Kidney (tissue), 14 donors: ENCODE measurements around the gene HNRNPH2. TPM values are rescaled to one million over a fixed set of nuclear protein-coding genes. Genes with fewer than 3 reads are reported as not detected.
A peak's percentile ranks its signal among the peaks of the same experiment; 100 is the strongest.

Experiments used
- DNase-seq, 5 donors: peaks; one replicate each; pipeline ENCODE4 v3.0.0-alpha.2; 2013 to 2020
- FAIRE-seq: peaks from 2 replicates; lab custom pipeline; 2012; peaks lifted over from hg19 to GRCh38; lab: Jason Lieb, UNC
- H3K27ac ChIP-seq, 2 donors: one replicate each; pipeline ENCODE4 v1.7.0; 2013; ENCODE audit warnings: low read depth in 2 of 2, low read length in 2 of 2, inconsistent platforms in 1 of 2
- H3K27me3 ChIP-seq: one replicate; pipeline ENCODE4 v1.7.1; 2013; ENCODE audit warnings: low read length, inconsistent platforms; ENCODE audit not compliant: control insufficient read depth, insufficient read depth
- H3K36me3 ChIP-seq, 3 donors: one replicate each; pipeline versions ENCODE4 v1.7.0 to v1.7.1; 2013; ENCODE audit warnings: low read length in 3 of 3, control low read depth in 1 of 3, inconsistent platforms in 1 of 3; ENCODE audit not compliant: insufficient read depth in 3 of 3, control insufficient read depth in 2 of 3
- H3K4me1 ChIP-seq, 3 donors: one replicate each; pipeline versions ENCODE4 v1.7.0 to v1.7.1; 2013; ENCODE audit warnings: low read length in 3 of 3, inconsistent platforms in 1 of 3, low read depth in 1 of 3; ENCODE audit not compliant: control insufficient read depth in 2 of 3, insufficient read depth in 2 of 3
- H3K4me3 ChIP-seq, 3 donors: one replicate each; pipeline versions ENCODE4 v1.7.0 to v1.8.1; 2013; ENCODE audit warnings: low read length in 3 of 3, control low read depth in 1 of 3, inconsistent platforms in 1 of 3
- H3K9ac ChIP-seq, 3 donors: one replicate each; pipeline versions ENCODE4 v1.7.0 to v1.7.1; 2013; ENCODE audit warnings: low read length in 3 of 3, control low read depth in 1 of 3, inconsistent platforms in 1 of 3
- H3K9me3 ChIP-seq, 3 donors: one replicate each; pipeline versions ENCODE4 v1.7.0 to v1.7.1; 2013; ENCODE audit warnings: low read length in 3 of 3, control low read depth in 1 of 3, inconsistent platforms in 1 of 3; ENCODE audit not compliant: control insufficient read depth in 2 of 3, insufficient read depth in 1 of 3
- CTCF ChIP-seq: IDR thresholded peaks from 3 replicates; pipeline ENCODE4 v1.5.1; 2012; ENCODE audit warnings: mild to moderate bottlenecking, moderate library complexity, borderline replicate concordance; ENCODE audit not compliant: insufficient read depth; ENCODE audit errors: extremely low read depth
- intact Hi-C: fragments of 100-400 bp; cut with DNase I; formaldehyde crosslinking; loops from one replicate; pipeline ENCODE4 v1.11.1; 2022
- polyA plus RNA-seq: library from polyadenylated mRNA; stranded (reverse); fragments of 350-450 nt; fragmentation: Illumina TruSeq; extraction: RNeasy Lipid Tissue Mini Kit (QIAGEN cat#74804); gene quantifications from one replicate; pipeline ENCODE4 v1.2.3, GENCODE V29; 2014; ENCODE audit warnings: low read depth, low replicate concordance; ENCODE audit not compliant: insufficient read depth
- total RNA-seq: library from RNA; stranded (reverse); fragmentation: NEBNext Ultra II Directional; extraction: Animal tissue kit (Norgen Biotek cat#: 25700); gene quantifications from one replicate; pipeline ENCODE4 v1.2.1, GENCODE V29; 2021
- donor health status: control.
- donor health status: control.
- donor health status: control.
- donor health status: control.
- donor health status: control.
- donor health status: DM: yes; HTN: yes; CAD: no.
- donor health status: Normal renal cell carcinoma (clear cell type).

Gene HNRNPH2
- total and polyA plus RNA-seq, 2 donors from 2014 or later = 68.1 to 79.5 TPM

GRCh38 chrX:101415180-101416145 is 7.4 kb downstream of the HNRNPH2 start:
- peak overlapping the region in 2 of 3 donors; percentile 24 to 63 for H3K9ac ChIP-seq
- H3K36me3 ChIP-seq = peaks cover 0 to 18% (median 0%) of the 10 kb centered on the region in 3 donors
- no peaks in the 10 kb centered on the region for H3K9me3 ChIP-seq
- no peak overlapping the region for H3K4me3 ChIP-seq
- H3K27me3 ChIP-seq = no peaks in the 10 kb centered on the region
- peak overlapping the region; percentile 84 to 93 for H3K27ac ChIP-seq
- peak in 3 of 5 donors; percentile 35 to 88 (median 75) for DNase-seq
- H3K4me1 ChIP-seq = peaks cover 2 to 6% (median 3%) of the 10 kb centered on the region in 3 donors
- TF ChIP-seq CTCF = peak; percentile 49
- intact Hi-C loops = no loop called here
- FAIRE-seq = peak; percentile 45

- Histone ChIP-seq H3K4me1 (peaks cover 2 to 6% (median 3%) of the 10 kb centered on the region in 3 donors), H3K27me3 (no peaks in the 10 kb centered on the region), H3K4me3 (no peak overlapping the region), H3K9ac (no peak overlapping the region), H3K27ac (no peak overlapping the region), H3K36me3 (peaks cover 0 to 18% (median 0%) of the 10 kb centered on the region in 3 donors), H3K9me3 (no peaks in the 10 kb centered on the region)
- FAIRE-seq (no peak), DNase-seq (no peak)
- intact Hi-C loops = no loop called here
- no peak for TF ChIP-seq CTCF
These were observed 8.7 kb downstream of the HNRNPH2 start for GRCh38 chrX:101416691-101417090.

- no peaks in the 10 kb centered on the region for H3K9me3 ChIP-seq
- no peak overlapping the region for H3K27ac ChIP-seq
- no peak overlapping the region for H3K4me3 ChIP-seq
- intact Hi-C loops = no loop called here
- no peak overlapping the region for H3K9ac ChIP-seq
- FAIRE-seq (no peak), DNase-seq (peak in 1 of 5 donors; percentile 27)
- no peaks in the 10 kb centered on the region for H3K27me3 ChIP-seq
- no peak for TF ChIP-seq CTCF
- peaks cover 2 to 6% (median 3%) of the 10 kb centered on the region in 3 donors for H3K4me1 ChIP-seq
- peaks cover 0 to 13% (median 0%) of the 10 kb centered on the region in 3 donors for H3K36me3 ChIP-seq
These were observed 9.2 kb downstream of the HNRNPH2 start for GRCh38 chrX:101417190-101417589.
